Erythroblast (primary cell): ENCODE data around the gene DTNB.
A peak's percentile ranks its signal among the peaks of the same experiment; 100 is the strongest.

Source experiments
- DNase-seq, 2 experiments: peaks; one replicate each; lab custom pipeline; 2025; lab: John Stamatoyannopoulos, UW
- GATA1 ChIP-seq: IDR thresholded peaks from 2 replicates; pipeline ENCODE4 v1.6.1; 2011; ENCODE audit warnings: low read depth, mild to moderate bottlenecking, control low read depth, low read length, moderate library complexity
- POLR2A ChIP-seq: IDR thresholded peaks from 2 replicates; pipeline ENCODE4 v1.6.1; 2011; ENCODE audit warnings: mild to moderate bottlenecking, low read length

DTNB gene

GRCh38 chr2:25343187-25343825 lies 330.1 kb downstream of the DTNB start:
- no peak for DNase-seq
- no peak for TF ChIP-seq POLR2A

GRCh38 chr2:25342372-25343186 lies 330.8 kb downstream of the DTNB start:
- DNase-seq, result peak; percentile 86 to 89
- TF ChIP-seq POLR2A, result no peak
- TF ChIP-seq GATA1, result no peak

GRCh38 chr2:25341753-25342371 lies 331.5 kb downstream of the DTNB start, which contains the start of gene DNMT3A:
TSS of gene DNMT3A (minus strand) at chr2:25341925. CDS start at chr2:25313984, 27,941 bp downstream.
- TF ChIP-seq POLR2A, result no peak
- TF ChIP-seq GATA1, result no peak
- DNase-seq, result peak; percentile 71 to 82

GRCh38 chr2:25341011-25341727 lies 332.2 kb downstream of the DTNB start:
- no peak for TF ChIP-seq GATA1
- no peak for TF ChIP-seq POLR2A
- DNase-seq, result peak; percentile 33 to 57

GRCh38 chr2:25340181-25340921 lies 333.0 kb downstream of the DTNB start:
- DNase-seq, result peak; percentile 23 to 28
- TF ChIP-seq GATA1 (no peak), POLR2A (no peak)

- no peak for TF ChIP-seq GATA1
- TF ChIP-seq POLR2A, result no peak
- peak in 1 of 2 experiments; percentile 13 for DNase-seq
These were observed 333.6 kb downstream of the DTNB start for GRCh38 chr2:25339791-25340180.

- TF ChIP-seq GATA1, result no peak
- TF ChIP-seq POLR2A, result no peak
- DNase-seq, result no peak
These were observed 334.1 kb downstream of the DTNB start for GRCh38 chr2:25339211-25339674.

GRCh38 chr2:25338401-25338800 lies 335.0 kb downstream of the DTNB start:
- no peak for DNase-seq
- TF ChIP-seq GATA1 (no peak), POLR2A (no peak)

GRCh38 chr2:25337891-25338290 lies 335.5 kb downstream of the DTNB start:
- TF ChIP-seq GATA1 (no peak), POLR2A (no peak)
- no peak for DNase-seq

- TF ChIP-seq GATA1 (no peak), POLR2A (no peak)
- peak in 1 of 2 experiments; percentile 13 for DNase-seq
These were observed 336.1 kb downstream of the DTNB start for GRCh38 chr2:25337276-25337675.

- TF ChIP-seq POLR2A, result no peak
- no peak for TF ChIP-seq GATA1
- no peak for DNase-seq
These were observed 337.0 kb downstream of the DTNB start for GRCh38 chr2:25336383-25336841.

GRCh38 chr2:25335971-25336370 lies 337.4 kb downstream of the DTNB start:
- TF ChIP-seq GATA1 (no peak), POLR2A (no peak)
- DNase-seq, result no peak

GRCh38 chr2:25335204-25335603 lies 338.2 kb downstream of the DTNB start:
- no peak for DNase-seq
- no peak for TF ChIP-seq GATA1
- no peak for TF ChIP-seq POLR2A
